ENCODE data around the gene FBL.

Gene FBL

GRCh38 chr19:39796000-39796498 lies 50.1 kb downstream of the FBL start:
- DNase-seq = no peak

GRCh38 chr19:39795001-39795400 lies 51.2 kb downstream of the FBL start:
- DNase-seq = no peak

DNA sequence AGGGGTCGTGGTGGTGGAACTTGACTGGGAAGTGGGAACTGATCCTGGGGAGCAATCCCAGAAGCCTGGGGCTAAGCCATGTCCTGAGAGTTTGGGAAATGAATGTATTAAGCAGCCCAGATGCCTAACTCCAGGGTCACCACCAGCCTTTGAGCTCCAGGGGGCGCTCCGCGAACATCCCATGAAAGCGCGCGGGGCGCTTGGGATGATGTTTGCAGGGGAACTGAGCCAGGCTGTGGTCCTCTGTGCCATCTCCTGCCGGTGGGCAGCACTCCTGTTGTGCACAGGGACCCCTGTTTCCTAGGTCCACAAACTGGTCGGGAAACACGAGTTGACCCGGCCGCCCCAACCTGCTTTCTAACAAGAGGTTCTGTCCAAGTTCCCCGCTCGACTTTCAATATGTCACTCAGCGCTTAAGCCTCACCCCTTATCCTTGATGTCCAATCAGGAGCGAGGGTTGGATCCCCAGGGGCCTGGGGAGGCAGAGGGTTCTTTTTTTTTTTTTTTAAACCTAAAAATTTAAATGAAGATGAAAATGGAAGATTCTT lies 53.1 kb downstream of the FBL start:
- peak in 52 of 56 donors; percentile 2 to 79 (median 50) for DNase-seq

DNA sequence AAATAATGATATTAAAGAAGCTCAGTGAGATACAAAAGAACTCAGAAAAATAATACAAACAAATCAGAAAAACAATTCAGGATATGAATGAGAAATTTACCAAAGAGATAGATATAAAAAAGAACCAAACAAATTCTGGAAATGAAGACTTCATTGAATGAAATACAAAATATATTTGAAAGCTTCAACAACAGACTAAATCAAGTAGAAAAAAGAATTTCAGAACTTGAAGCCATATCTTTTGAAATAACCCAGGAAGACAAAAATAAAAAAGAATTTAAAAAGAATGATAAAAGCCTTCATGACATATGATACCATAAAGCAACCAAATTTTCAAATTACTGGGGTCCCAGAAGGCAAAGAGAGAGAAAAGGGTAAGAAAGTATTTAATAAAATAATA lies 57.9 kb downstream of the FBL start:
- DNase-seq = no peak

All from nucleus accumbens (tissue), 56 donors.